NAMALWA (cell line): ENCODE results near the gene MYO16.

Experiments
- DNase-seq: peaks from one replicate; pipeline ENCODE4 v3.0.0-alpha.2; 2015; ENCODE audit warnings: low spot score

MYO16 gene

GRCh38 chr13:108629181-108629752 is at the start of gene MYO16:
MYO16 (plus strand) TSS chr13:108629611; CDS start chr13:108629845, 234 bp downstream.
- no peak for DNase-seq

- no peak for DNase-seq
These were observed 42.6 kb upstream of the MYO16 start for GRCh38 chr13:108586826-108587225.

DNA sequence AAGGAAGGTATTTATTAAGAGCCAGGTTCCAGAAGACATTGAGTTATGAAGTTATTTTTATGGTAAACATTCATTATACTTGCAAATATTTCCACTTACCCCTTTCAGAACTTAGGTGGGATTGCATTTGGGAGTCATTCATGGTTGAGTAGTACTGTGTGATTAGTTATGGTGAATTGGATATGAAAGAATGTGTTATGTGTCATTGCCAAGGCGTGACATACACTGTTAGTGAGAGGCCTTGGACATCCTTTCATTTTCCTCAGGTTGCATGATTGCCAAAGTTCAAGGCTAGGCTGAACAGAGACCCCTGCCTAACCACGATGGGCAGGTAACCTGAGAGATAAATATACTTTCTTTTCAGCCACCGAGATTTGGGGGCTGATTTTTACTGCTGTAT is 40.9 kb upstream of the MYO16 start:
- no peak for DNase-seq

GRCh38 chr13:108594153-108594552 is 35.3 kb upstream of the MYO16 start:
- DNase-seq: no peak

GRCh38 chr13:108595436-108596274 is 33.8 kb upstream of the MYO16 start:
- DNase-seq: no peak

- no peak for DNase-seq
These were observed 31.5 kb upstream of the MYO16 start for GRCh38 chr13:108597943-108598342.

GRCh38 chr13:108606424-108606823 is 23.0 kb upstream of the MYO16 start:
- DNase-seq: no peak

GRCh38 chr13:108609353-108609752 is 20.1 kb upstream of the MYO16 start:
- peak; percentile 29 for DNase-seq

GRCh38 chr13:108610507-108610906 is 18.9 kb upstream of the MYO16 start:
- no peak for DNase-seq

- DNase-seq: no peak
These were observed 14.2 kb upstream of the MYO16 start for GRCh38 chr13:108615241-108615640.

DNA sequence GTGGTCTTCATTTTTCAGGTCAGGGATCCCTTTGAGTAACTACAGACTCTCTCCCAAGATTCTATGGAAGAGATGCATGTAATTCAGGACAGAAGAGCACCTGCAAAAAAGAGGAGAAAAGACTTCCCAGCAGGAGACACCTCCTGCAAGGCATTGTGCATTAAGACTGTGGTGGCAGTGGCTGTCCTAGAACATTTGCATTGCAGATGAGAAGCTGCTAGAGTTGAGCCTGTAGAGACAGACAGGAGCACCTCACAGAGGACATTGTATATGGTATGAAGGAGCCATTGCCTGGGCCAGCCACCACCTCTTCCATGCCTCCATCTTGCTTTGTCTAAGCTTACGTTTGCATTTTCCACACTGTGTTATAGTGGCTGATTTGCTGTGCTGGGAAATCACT is 11.2 kb upstream of the MYO16 start:
- no peak for DNase-seq

GRCh38 chr13:108621462-108621861 is 7.9 kb upstream of the MYO16 start:
- no peak for DNase-seq

GRCh38 chr13:108624108-108624507 is 5.3 kb upstream of the MYO16 start:
- DNase-seq: no peak

DNA sequence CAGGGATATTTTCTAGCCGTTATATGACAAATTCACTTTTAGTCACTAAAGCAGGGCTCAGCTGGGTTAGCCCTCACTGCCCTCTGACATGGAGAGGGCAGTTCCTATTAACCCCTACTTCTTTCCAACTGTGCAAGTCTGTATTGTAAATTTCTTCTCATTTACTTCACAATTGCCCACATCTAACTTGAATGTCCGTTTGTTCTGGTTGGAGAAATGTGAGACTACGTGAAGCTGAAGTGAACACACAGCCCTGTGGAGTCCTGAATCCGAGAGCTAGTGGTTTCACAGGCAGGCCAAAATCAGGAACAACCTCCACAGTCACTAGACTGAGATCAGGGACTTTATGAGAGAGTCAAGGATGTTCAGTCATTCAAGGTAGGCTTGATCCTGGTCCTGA is 4.4 kb upstream of the MYO16 start:
- DNase-seq: no peak

DNA sequence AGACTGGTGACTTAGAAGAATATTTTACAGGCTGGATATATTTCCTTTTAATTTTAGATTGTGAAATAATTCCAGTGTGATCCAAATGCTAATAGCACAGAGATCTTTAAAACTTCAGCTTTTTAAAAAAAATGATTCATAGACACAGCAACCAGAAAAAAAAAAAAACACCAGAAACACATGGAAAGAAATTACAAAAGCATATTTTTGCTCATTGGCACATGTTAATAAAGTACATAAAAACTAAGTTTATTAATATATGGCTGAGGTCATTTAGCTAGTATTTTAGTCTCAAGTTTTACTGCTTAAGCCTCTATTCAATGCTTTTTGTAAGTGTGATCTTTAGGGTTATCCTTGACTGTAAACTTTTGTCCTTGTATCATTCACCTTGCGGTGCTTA is 577 bp downstream of the MYO16 start:
- no peak for DNase-seq

GRCh38 chr13:108632649-108633167 is 3.3 kb downstream of the MYO16 start:
- DNase-seq: no peak

DNA sequence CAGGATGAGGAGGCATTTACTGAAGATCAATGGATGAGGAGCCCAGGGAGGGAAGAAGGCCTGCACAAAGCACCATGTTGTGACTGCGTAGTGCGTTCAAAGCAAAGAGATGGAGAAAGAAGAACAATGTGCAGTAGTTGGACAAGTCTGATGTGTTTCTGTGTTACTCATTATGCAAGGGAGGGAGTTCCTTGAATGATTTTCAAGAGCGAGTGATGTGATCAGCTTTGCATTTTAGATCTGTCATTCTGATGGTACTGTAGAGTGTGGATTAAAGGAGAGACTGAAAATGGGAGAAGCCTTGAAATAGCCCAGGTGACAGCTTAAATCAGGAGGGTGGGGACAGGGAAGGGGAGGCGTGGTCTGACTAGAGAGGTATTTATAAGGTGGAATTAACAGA is 9.5 kb downstream of the MYO16 start:
- no peak for DNase-seq

DNA sequence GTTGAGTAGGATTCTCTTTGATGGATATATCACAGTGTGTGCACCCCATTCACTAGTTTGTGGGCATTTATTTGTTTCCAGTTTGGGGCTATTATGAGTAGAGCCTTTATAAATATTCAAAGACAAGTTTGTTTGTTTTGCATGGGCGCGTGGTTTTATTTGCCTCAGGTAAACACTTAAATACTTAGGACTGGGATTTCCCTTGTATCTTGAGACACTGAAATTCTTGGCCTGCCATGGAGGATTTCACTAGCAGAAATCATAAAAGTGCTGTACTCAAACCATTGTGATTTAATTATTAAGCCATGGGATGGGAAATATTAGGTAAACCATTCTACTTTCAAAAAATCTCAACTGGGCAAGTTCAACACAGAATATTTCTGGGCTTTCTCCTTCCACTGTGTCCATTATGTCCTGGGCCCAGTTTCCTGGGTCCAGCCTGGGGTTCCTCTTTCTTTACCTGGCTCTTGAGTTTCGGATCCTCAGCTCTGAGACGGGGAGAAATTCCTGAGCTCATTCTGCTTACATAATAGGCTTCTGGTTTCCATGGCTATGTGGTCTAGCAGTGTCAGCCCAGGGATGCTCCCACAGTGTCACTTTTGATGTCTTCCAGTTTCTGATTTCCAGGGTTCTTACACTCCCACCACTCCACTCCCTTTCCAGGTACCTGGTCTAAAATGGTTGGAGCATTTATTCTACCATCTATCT is 14.4 kb downstream of the MYO16 start:
- no peak for DNase-seq

- DNase-seq: no peak
These were observed 16.0 kb downstream of the MYO16 start for GRCh38 chr13:108645376-108645775.

DNA sequence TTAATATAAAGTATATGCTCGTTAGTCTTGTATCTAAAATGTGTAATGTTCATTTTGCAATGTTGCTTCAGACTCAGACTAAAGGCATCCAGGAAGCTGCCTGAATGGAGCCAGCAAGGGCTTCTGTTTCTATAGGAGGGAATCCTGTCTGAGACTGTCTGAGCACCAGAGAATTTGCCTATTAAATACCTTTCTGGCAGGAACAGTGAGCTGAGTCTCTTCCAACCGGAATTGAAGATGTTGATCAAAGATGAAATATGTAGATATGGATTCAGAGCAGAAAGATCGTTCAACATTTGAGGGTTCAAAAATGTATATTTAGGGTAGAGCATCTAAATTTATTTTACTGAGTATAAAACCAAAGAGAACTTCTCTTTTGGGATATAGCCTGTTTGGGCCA is 20.9 kb downstream of the MYO16 start:
- DNase-seq: no peak

- no peak for DNase-seq
These were observed 27.3 kb downstream of the MYO16 start for GRCh38 chr13:108656742-108657141.

GRCh38 chr13:108657519-108657918 is 28.1 kb downstream of the MYO16 start:
- no peak for DNase-seq

DNA sequence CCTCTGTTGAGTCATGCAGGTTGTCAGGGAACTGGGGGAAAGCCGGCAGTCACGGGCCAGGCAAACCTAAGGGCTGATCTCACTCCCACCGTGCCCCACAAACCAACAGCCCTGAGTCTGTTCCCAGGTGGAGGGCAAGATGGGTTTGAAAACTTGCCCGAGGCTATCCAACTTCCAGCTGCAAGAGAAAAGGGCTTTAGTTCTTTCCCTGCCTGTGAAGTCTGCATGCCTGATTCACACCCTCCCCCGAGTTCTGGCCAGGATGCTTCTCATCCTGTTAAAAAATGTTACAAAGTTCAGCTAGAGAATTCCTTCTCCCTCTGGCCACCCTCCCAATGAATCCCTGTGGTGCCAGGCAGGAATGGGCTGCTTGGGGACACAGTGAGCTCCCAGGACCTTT is 33.1 kb downstream of the MYO16 start:
- DNase-seq: no peak
